HepG2 (cell line): ENCODE results near the gene IGF2BP1. TPM values are rescaled to one million over a fixed set of nuclear protein-coding genes. Genes with fewer than 3 reads are reported as not detected.
A peak's percentile ranks its signal among the peaks of the same experiment; 100 is the strongest.

Experiments used
- ATAC-seq: fragments of 200-7000 bp; cut with Tn5 transposase; 3 replicates; pipeline ENCODE4 v1.9.1; 2020; ENCODE audit warnings: mild to moderate bottlenecking, moderate library complexity
- BruUV-seq: library from RNA; stranded (reverse); fragments of 400-500 nt; replicated peaks from 2 replicates; lab custom pipeline; 2021; lab: Mats Ljungman, UMichigan
- CTCF ChIA-PET: fragments of 300-600 bp; formaldehyde crosslinking; extraction: SDS; loops from one replicate; lab custom pipeline; 2021; ENCODE audit warnings: low total read pairs, inconsistent platforms, low intra/inter-chr PET ratio; lab: Yijun Ruan, JAX
- POLR2A ChIA-PET: fragments of 350-600 bp; sonication (Branson Sonifier 250); formaldehyde crosslinking; loops from one replicate; lab custom pipeline; 2020; ENCODE audit warnings: antibody characterized with exemption, inconsistent platforms; lab: Yijun Ruan, JAX
- DNase-seq: peaks from one replicate; pipeline ENCODE4 v3.0.0-alpha.2; 2015; ENCODE audit warnings: low spot score
- FAIRE-seq: peaks from 3 replicates; lab custom pipeline; 2011; peaks lifted over from hg19 to GRCh38; lab: Jason Lieb, UNC
- H2AFZ ChIP-seq: one replicate; pipeline ENCODE4 v1.6.1; 2011; ENCODE audit warnings: low read length, inconsistent platforms
- H3K27ac ChIP-seq: fragments of 300-600 bp; 3 replicates; pipeline ENCODE4 v1.8.0; 2011; ENCODE audit warnings: mixed run types, mild to moderate bottlenecking, mixed read lengths, low read length, inconsistent platforms; ENCODE audit not compliant: insufficient read depth; ENCODE audit errors: extremely low read length
- H3K27me3 ChIP-seq, 2 experiments: fragments of 200-600 bp in 1 of 2; 2 replicates in 1 of 2; 3 replicates in 1 of 2; pipeline versions ENCODE4 v1.6.0 to v1.8.0; 2011; ENCODE audit warnings: low read length in 2 of 2, mild to moderate bottlenecking in 2 of 2, moderate library complexity in 2 of 2, inconsistent platforms in 1 of 2; ENCODE audit not compliant: insufficient read depth in 2 of 2, control insufficient read depth in 1 of 2
- H3K36me3 ChIP-seq, 2 experiments: fragments of 200-600 bp in 1 of 2; replicated peaks in 1 of 2; 2 replicates in 1 of 2; 3 replicates in 1 of 2; pipeline versions ENCODE4 v1.5.1 to v1.8.0; 2011; ENCODE audit warnings: low read length in 2 of 2, inconsistent platforms in 1 of 2; ENCODE audit not compliant: insufficient read depth in 2 of 2, control insufficient read depth in 1 of 2
- H3K4me1 ChIP-seq: 2 replicates; pipeline ENCODE4 v1.5.1; 2012; ENCODE audit warnings: low read length, inconsistent platforms; ENCODE audit not compliant: insufficient read depth
- H3K4me2 ChIP-seq: 2 replicates; pipeline ENCODE4 v1.6.0; 2011; ENCODE audit warnings: low read depth, low read length, inconsistent platforms
- H3K4me3 ChIP-seq, 3 experiments: fragments of 200-600 bp in 1 of 3; sonication (generic), shearing (Covaris generic) in 1 of 3; replicated peaks in 1 of 3; 2 replicates each; pipeline ENCODE4 v1.5.1; 2011 to 2016; ENCODE audit warnings: low read length in 3 of 3, inconsistent platforms in 2 of 3, low read depth in 2 of 3, mild to moderate bottlenecking in 2 of 3, control low read depth in 1 of 3, mixed read lengths in 1 of 3; ENCODE audit not compliant: insufficient read depth in 1 of 3
- H3K79me2 ChIP-seq: one replicate; pipeline ENCODE4 v1.6.1; 2011; ENCODE audit warnings: low read length, inconsistent platforms; ENCODE audit not compliant: insufficient read depth
- H3K9ac ChIP-seq: 2 replicates; pipeline ENCODE4 v1.6.0; 2011; ENCODE audit warnings: mild to moderate bottlenecking, low read depth, low read length, inconsistent platforms; ENCODE audit not compliant: insufficient read depth
- H3K9me3 ChIP-seq: 2 replicates; pipeline ENCODE4 v1.5.1; 2012; ENCODE audit warnings: mild to moderate bottlenecking, low read length
- H4K20me1 ChIP-seq: 2 replicates; pipeline ENCODE4 v1.6.0; 2011; ENCODE audit warnings: inconsistent platforms, mild to moderate bottlenecking, low read length, moderate library complexity; ENCODE audit not compliant: insufficient read depth
- ATF7-NPFF ChIP-seq: sonication (generic); formaldehyde crosslinking; IDR thresholded peaks from 2 replicates; pipeline ENCODE4 v1.8.1; 2023; ENCODE audit warnings: mild to moderate bottlenecking, low read depth, missing genetic modification reagents, moderate library complexity
- HES4 ChIP-seq: sonication (generic); formaldehyde crosslinking; IDR thresholded peaks from 2 replicates; pipeline ENCODE4 v1.9.0; 2021; ENCODE audit warnings: mild to moderate bottlenecking, missing genetic modification reagents, borderline replicate concordance
- HOXA3 ChIP-seq: sonication (generic); formaldehyde crosslinking; IDR thresholded peaks from 2 replicates; pipeline ENCODE4 v1.5.0; 2020; ENCODE audit warnings: missing genetic modification reagents
- IKZF4 ChIP-seq: sonication (generic); formaldehyde crosslinking; IDR thresholded peaks from 2 replicates; pipeline ENCODE4 v1.5.1; 2020; ENCODE audit warnings: borderline replicate concordance, mild to moderate bottlenecking, low read depth, missing genetic modification reagents; ENCODE audit errors: not compliant biosample characterization
- NFATC3 ChIP-seq: sonication (generic); formaldehyde crosslinking; IDR thresholded peaks from 2 replicates; pipeline ENCODE4 v1.5.1; 2020; ENCODE audit warnings: mild to moderate bottlenecking, missing genetic modification reagents
- NFE2L1 ChIP-seq: sonication (generic); formaldehyde crosslinking; IDR thresholded peaks from 2 replicates; pipeline ENCODE4 v1.4.0; 2020; ENCODE audit warnings: missing genetic modification reagents, mild to moderate bottlenecking, borderline replicate concordance
- NKX3-1 ChIP-seq: sonication (generic); formaldehyde crosslinking; IDR thresholded peaks from 2 replicates; pipeline ENCODE4 v1.5.0; 2020; ENCODE audit warnings: missing genetic modification reagents
- PAWR ChIP-seq: sonication (generic); formaldehyde crosslinking; IDR thresholded peaks from 2 replicates; pipeline ENCODE4 v1.4.0; 2020; ENCODE audit warnings: missing genetic modification reagents, mild to moderate bottlenecking, borderline replicate concordance
- POLR2G ChIP-seq: fragments of 200-400 bp; formaldehyde crosslinking; IDR thresholded peaks from 2 replicates; pipeline ENCODE4 v1.6.1; 2018; ENCODE audit warnings: mild to moderate bottlenecking, low read depth, low read length, moderate library complexity
- SALL2 ChIP-seq: sonication (generic); formaldehyde crosslinking; IDR thresholded peaks from 2 replicates; pipeline ENCODE4 v1.8.1; 2023; ENCODE audit warnings: mild to moderate bottlenecking, missing genetic modification reagents, inconsistent platforms
- ZBTB38 ChIP-seq: sonication (generic); formaldehyde crosslinking; IDR thresholded peaks from 2 replicates; pipeline ENCODE4 v1.5.1; 2020; ENCODE audit warnings: mild to moderate bottlenecking, missing genetic modification reagents
- ZKSCAN5 ChIP-seq: sonication (generic); formaldehyde crosslinking; IDR thresholded peaks from 2 replicates; pipeline ENCODE4 v1.5.1; 2020; ENCODE audit warnings: mild to moderate bottlenecking, missing genetic modification reagents
- ZNF567 ChIP-seq: sonication (generic); formaldehyde crosslinking; IDR thresholded peaks from 2 replicates; pipeline ENCODE4 v1.8.1; 2023; ENCODE audit warnings: mild to moderate bottlenecking, missing genetic modification reagents, borderline replicate concordance
- ZNF598 ChIP-seq: sonication (generic); formaldehyde crosslinking; IDR thresholded peaks from 2 replicates; pipeline ENCODE4 v1.5.1; 2020; ENCODE audit warnings: mild to moderate bottlenecking, missing genetic modification reagents, borderline replicate concordance
- ZNF619 ChIP-seq: sonication (generic); formaldehyde crosslinking; IDR thresholded peaks from 2 replicates; pipeline ENCODE4 v1.4.0; 2020; ENCODE audit warnings: mild to moderate bottlenecking, missing genetic modification reagents
- ZNF747 ChIP-seq: sonication (generic); formaldehyde crosslinking; IDR thresholded peaks from 2 replicates; pipeline ENCODE4 v1.8.1; 2023; ENCODE audit warnings: missing genetic modification reagents, mild to moderate bottlenecking, borderline replicate concordance
- WGBS: methylation state at CpG from one replicate; pipeline ENCODE4 v1.1.6; 2017; ENCODE audit warnings: low lambda C conversion rate; 5-methylcytosine and 5-hydroxymethylcytosine counted together
- in situ Hi-C: cut with HindIII; loops from 2 replicates; pipeline ENCODE4 v1.10.0; 2017; ENCODE audit warnings: low pct_unique_long_range_greater_than_20kb; ENCODE audit not compliant: extremely low pct_ligation_motif_present
- intact Hi-C: fragments of 100-400 bp; cut with micrococcal nuclease; formaldehyde crosslinking; loops from one replicate; pipeline ENCODE4 v1.10.0; 2022; ENCODE audit not compliant: unreplicated experiment
- polyA plus RNA-seq, 8 experiments: library from polyadenylated mRNA; depleted of rRNA in 3 of 8; stranded (reverse) in 7 of 8; unstranded in 1 of 8; fragments of >200 nt; fragmentation: Illumina TruSeq in 4 of 8; extraction: Trizol in 4 of 8; gene quantifications; 2 replicates each; pipeline versions ENCODE4 v1.2.1 to v1.2.3, GENCODE V29; 2011 to 2016; ENCODE audit warnings: low read depth in 4 of 8, missing spikeins in 1 of 8, mixed read lengths in 1 of 8; ENCODE audit not compliant: insufficient read depth in 1 of 8
- total RNA-seq, 5 experiments: library from RNA; depleted of rRNA; stranded (reverse); fragments of >200 nt; fragmentation: Illumina TruSeq; extraction: Trizol; gene quantifications; 2 replicates each; pipeline ENCODE4 v1.2.3, GENCODE V29; 2016; ENCODE audit warnings: low read depth in 1 of 5
- TF ChIP-seq, protein P1 (sequence below): sonication (generic); formaldehyde crosslinking; IDR thresholded peaks from 2 replicates; pipeline ENCODE4 v1.4.0; 2020; ENCODE audit warnings: missing genetic modification reagents, mild to moderate bottlenecking, borderline replicate concordance
- TF ChIP-seq, protein P2 (sequence below): sonication (generic); formaldehyde crosslinking; IDR thresholded peaks from 2 replicates; pipeline ENCODE4 v1.4.0; 2020; ENCODE audit warnings: missing genetic modification reagents

The IGF2BP1 gene
- total and polyA plus RNA-seq, 2 of the 13 experiments (the other 11 are each of a cell fraction or from before 2014, with no cell fraction given), result 29.7 to 75.1 TPM

DNA sequence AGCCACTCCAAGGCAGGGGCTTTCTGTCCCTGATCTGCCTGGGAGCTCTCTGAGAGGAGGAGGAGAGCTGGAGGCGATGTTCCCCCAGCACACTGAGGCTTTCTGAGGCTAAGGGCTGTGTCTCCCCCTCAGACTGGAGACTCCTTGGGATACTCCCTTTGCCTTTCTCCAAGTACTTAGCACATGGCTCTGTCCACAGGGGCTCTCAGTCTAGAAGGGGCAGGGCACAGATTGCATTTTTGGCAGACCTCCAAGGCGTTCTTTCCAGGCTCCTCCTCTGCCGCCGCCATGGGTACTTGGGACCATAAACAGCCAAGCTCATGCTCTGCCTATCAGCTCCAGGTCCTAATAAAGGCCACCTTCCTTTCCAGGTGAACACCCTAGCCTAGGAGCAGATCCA lies 27.0 kb upstream of the IGF2BP1 start:
- ChIA-PET POLR2A (interaction anchor here (0.6 to 7.4 kb wide), 12 partner anchors 9 to 99 kb away, joined by 3 to 268 read pairs (median 17); partner anchors contain the start of genes IGF2BP1 and SNF8), CTCF (no interaction called here)
- Histone ChIP-seq H4K20me1 (no peaks in the 10 kb centered on the region), H3K27me3 (no peaks in the 10 kb centered on the region), H3K4me1 (peaks cover 56% of the 10 kb centered on the region), H2AFZ (no peak overlapping the region), H3K9ac (no peak overlapping the region), H3K9me3 (no peaks in the 10 kb centered on the region), H3K79me2 (no peaks in the 10 kb centered on the region), H3K27ac (peak overlapping the region; percentile 79), H3K4me2 (no peak overlapping the region), H3K4me3 (no peak overlapping the region), H3K36me3 (no peaks in the 10 kb centered on the region)
- in situ Hi-C loops (no loop called here), intact Hi-C loops (no loop called here)
- FAIRE-seq (no peak), ATAC-seq (no peak), DNase-seq (no peak)
- TF ChIP-seq, protein P1, sequence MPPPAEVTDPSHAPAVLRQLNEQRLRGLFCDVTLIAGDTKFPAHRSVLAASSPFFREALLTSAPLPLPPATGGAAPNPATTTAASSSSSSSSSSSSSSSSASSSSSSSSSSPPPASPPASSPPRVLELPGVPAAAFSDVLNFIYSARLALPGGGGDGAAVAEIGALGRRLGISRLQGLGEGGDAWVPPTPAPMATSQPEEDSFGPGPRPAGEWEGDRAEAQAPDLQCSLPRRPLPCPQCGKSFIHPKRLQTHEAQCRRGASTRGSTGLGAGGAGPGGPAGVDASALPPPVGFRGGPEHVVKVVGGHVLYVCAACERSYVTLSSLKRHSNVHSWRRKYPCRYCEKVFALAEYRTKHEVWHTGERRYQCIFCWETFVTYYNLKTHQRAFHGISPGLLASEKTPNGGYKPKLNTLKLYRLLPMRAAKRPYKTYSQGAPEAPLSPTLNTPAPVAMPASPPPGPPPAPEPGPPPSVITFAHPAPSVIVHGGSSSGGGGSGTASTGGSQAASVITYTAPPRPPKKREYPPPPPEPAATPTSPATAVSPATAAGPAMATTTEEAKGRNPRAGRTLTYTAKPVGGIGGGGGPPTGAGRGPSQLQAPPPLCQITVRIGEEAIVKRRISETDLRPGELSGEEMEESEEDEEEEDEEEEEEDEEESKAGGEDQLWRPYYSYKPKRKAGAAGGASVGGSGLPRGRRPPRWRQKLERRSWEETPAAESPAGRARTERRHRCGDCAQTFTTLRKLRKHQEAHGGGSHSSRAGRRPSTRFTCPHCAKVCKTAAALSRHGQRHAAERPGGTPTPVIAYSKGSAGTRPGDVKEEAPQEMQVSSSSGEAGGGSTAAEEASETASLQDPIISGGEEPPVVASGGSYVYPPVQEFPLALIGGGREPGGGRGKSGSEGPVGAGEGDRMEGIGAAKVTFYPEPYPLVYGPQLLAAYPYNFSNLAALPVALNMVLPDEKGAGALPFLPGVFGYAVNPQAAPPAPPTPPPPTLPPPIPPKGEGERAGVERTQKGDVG (CRISPR knock-in tag), result 0 out of 2 replicates have a peak, but pooled peaks have one; percentile 41
- TF ChIP-seq ZKSCAN5 (CRISPR knock-in tag), result 0 out of 2 replicates have a peak, but pooled peaks have one; percentile 31
- TF ChIP-seq PAWR (CRISPR knock-in tag), result no peak
- TF ChIP-seq ZBTB38 (CRISPR knock-in tag), result peak; percentile 29; the same call in 1 of the 2 replicates
- no peak for TF ChIP-seq HES4 (CRISPR knock-in tag)
- peak; percentile 5 for TF ChIP-seq IKZF4 (CRISPR knock-in tag)
- 0 out of 2 replicates have a peak, but pooled peaks have one; percentile 29 for TF ChIP-seq NFE2L1 (CRISPR knock-in tag)
- TF ChIP-seq SALL2 (CRISPR knock-in tag), result no peak
- TF ChIP-seq ZNF598 (CRISPR knock-in tag), result 0 out of 2 replicates have a peak, but pooled peaks have one; percentile 21
- no peak for TF ChIP-seq ZNF619
- TF ChIP-seq, protein P2, sequence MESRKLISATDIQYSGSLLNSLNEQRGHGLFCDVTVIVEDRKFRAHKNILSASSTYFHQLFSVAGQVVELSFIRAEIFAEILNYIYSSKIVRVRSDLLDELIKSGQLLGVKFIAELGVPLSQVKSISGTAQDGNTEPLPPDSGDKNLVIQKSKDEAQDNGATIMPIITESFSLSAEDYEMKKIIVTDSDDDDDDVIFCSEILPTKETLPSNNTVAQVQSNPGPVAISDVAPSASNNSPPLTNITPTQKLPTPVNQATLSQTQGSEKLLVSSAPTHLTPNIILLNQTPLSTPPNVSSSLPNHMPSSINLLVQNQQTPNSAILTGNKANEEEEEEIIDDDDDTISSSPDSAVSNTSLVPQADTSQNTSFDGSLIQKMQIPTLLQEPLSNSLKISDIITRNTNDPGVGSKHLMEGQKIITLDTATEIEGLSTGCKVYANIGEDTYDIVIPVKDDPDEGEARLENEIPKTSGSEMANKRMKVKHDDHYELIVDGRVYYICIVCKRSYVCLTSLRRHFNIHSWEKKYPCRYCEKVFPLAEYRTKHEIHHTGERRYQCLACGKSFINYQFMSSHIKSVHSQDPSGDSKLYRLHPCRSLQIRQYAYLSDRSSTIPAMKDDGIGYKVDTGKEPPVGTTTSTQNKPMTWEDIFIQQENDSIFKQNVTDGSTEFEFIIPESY, result peak; percentile 65
- 0 out of 2 replicates have a peak, but pooled peaks have one; percentile 17 for TF ChIP-seq HOXA3
- no peak for TF ChIP-seq NKX3-1
- no peak for TF ChIP-seq POLR2G
- no peak for TF ChIP-seq ZNF747 (CRISPR knock-in tag)
- 0 out of 2 replicates have a peak, but pooled peaks have one; percentile 66 for TF ChIP-seq NFATC3
- TF ChIP-seq ZNF567, result 0 out of 2 replicates have a peak, but pooled peaks have one; percentile 18
- TF ChIP-seq ATF7-NPFF (CRISPR knock-in tag), result 0 out of 2 replicates have a peak, but pooled peaks have one; percentile 34
- no TSS peak for BruUV-seq
- WGBS, result 59% methylated on average over 4 of the region's 4 CpGs
